ENCODE data around the gene RFXANK.

The RFXANK gene

GRCh38 chr19:19250196-19250801 is 58.2 kb downstream of the RFXANK start:
- H3K4me3 ChIP-seq (ENCODE audit: low read depth, low read length), result no peak overlapping the region
- no peak for TF ChIP-seq CTCF (IDR thresholded peaks at IDR 0.05; ENCODE audit: low read depth, low read length, missing control alignments)
- no peak for DNase-seq (ENCODE audit: low read depth)

Measured in GM12864 (cell line).